Fibroblast of skin of back (primary cell): ENCODE results near the gene RAB11FIP4.
A peak's percentile ranks its signal among the peaks of the same experiment; 100 is the strongest.

Experiments used
- DNase-seq: peaks from one replicate; pipeline ENCODE4 v3.0.0-alpha.2; 2013

Gene RAB11FIP4

DNA sequence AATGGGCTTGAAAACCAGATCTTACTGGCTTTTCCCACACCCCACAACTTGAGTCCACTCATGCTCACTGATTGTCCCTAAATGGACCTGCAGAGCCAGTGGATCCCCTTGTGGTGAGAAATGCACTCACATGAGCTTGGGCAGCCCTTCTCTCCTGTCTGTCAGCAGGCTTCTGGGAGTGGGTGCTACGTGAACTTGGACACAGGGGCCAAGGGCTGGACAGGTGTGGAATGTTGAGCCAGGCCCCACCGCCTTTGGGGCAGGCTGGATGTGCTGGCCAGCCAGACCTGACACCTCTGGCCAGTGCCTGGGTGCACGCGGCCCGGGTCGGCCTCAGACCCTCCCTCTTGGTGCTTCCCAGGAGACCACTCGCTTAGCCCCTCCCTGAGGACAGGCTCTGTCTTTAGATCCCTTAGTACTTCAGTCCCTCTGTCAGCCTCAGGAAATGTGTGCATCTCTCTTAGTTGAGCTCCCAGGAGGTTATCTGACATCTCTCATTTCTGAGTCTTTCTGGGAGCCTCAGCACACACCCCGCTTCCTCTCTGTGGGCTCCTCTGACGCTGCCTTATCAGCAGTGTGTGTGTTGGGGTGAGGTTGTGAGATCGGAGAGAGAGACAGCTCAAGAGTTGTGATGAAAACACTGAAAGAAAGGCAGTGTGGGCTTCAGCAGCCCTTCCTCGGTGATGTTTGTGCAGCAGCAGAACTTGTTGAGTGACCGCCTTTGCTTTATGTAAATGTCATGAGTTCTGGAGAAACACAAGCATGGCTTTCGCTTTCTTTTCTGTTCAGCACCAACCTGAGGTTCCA is 117.0 kb downstream of the RAB11FIP4 start:
- no peak for DNase-seq

DNA sequence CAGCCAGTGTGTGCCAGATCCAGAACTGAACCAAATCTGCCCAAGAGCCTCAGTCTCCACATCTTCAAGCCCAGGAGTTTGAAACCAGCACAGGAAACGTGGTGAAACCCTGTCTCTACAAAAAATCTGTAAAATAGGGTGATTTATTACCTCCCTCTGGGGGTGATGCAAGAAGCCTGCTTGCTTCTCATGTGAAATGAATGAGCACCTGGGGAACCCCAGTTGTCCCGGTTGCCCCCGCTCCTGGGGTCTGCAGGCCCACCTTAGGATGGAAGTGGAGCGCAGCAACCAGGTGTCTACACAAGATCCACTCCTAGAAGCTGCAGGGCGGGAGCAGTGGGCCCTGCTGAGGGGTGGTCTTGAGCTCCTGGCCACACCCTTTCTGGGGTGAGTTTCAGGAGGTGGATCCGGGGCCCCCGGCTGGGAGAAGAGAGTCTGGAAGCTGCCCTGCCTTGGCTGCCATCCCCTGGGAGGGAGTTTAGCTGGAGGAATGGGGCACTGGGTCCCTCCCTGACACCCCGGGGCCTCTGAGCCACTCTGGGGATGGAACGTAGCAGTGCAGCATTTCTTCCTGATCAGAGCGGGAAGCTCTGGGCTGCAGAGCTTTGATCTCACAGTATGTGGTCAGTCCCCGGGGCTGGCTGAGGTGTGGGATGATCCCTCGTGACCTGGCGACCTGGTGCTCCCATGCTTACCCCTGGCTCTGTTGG is 117.8 kb downstream of the RAB11FIP4 start:
- DNase-seq, result no peak

DNA sequence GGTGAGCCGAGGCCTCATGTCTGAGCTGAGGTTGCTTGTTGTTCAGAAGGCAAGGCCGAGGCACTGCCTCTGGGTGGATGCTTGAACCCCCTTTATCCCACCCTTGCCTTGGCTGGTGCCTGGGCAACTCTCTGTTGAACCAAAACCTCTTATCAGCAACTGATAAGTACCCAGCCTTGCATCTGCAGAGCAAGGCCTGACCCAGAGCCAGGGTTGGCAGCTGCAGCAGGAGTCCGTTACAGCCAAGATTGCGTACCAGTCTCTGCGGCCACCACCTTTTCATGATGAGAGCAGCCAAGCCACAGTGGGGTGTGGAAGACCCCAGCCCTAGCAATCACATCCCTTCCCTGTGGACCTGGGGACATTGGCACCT is 118.3 kb downstream of the RAB11FIP4 start:
- no peak for DNase-seq

DNA sequence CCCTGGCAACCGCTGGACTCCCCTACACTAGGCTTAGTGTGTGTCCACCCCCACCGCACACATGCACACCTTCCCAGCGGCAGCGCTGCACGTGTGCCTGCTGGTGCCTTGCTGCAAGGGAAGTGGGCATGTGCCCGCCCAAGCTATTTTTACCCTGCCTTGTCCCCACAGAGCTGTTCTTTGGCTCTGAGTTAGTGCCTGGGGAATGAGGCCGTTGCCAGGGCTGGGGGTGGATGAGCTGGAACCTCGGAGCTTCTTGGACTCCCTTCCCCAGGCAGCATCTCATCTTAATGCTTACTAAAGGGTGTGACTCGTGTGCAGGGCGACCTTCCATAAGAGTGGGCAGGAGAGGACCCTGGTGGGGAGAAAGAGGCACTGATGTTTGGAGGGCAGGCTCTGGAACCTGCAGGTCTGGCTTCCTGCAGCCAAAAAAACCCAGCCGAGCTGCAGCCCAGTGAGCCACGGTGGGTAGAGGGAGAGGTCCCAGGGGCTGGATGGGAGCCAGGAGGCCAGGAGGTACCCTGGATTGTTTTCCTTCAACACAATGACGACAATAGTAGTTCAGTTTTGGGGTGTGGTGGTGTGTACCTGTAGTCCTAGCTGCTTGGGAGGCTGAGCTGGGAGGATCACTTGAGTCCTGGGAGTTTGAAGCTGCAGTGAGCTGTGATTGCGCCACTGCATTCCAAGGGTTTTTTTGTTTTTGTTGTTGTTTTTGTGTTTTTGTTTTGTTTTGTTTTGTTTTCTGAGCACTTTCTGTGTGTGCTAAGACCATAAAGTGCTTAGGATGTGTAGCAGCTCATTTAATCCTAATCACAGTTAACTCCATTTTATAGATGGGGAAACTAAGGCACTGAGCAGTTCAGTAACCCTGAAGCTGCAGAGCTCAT is 119.1 kb downstream of the RAB11FIP4 start:
- DNase-seq, result peak; percentile 21

DNA sequence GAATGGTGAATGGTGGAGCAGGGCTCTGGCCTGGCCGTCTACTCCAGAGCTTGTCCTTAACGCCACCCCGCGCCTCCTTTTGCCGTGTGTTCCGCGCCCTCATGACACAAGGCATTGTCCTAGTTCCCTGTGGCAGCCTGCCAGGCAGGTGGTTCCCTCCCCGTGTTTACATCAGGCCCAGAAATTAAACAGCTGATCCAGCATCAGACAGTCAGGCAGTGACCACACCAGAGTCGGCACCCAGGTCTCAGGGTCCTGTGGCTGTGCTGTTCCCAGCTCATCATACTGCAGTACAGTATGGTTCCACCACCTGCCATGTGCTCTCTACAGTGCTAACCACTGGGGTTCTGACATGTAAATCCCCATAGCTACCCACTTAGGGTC is 119.7 kb downstream of the RAB11FIP4 start:
- no peak for DNase-seq

DNA sequence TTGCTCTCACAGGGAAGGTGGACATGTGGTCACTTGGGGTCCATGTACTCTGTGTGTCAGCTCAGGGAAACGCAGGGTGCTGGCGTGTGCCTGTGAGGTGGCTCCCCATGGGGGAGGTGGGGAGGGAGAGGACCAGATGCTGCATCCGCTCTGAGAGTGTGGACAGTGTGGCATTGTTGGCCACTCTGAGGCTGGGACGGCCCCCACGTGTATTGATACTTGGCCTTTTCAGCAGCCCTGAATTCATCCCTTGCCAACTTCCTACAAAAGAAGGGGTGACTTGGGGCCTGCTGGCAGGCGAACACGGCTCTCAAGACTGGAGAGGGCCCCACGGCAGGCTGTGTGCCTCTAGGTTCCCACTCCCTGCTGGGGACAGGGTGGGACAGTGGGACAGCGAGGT is 120.1 kb downstream of the RAB11FIP4 start:
- no peak for DNase-seq

DNA sequence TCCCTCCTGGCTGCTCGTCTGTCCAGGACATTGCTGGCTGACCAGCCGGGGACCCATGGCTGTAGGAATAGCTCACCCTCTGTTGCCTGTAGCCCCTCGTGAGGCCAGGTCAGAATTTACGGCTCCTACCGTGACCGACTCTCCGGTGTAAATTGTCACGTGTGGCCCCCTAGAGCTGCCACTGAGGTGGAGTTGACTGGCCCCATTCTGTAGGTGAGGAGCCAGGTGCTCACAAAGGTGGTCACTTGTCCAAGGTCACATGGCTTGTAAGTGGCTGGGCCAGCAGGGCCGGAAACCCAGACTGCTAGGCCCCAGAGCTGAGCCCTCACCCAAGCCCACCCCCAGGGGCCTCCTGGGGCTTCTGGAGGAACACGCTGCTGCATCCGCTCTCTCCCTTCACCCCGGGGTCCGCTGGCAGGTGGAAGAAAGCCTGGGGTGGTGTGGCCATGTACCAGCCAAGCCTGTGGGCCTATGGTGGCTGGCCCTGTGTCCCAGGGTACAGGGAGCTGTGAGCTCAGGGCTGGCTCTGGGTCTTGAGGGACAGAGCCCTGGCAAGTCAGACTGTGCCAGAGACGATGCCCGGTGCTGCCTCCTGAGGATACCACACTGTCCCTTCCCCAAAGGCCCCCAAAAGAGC is 120.7 kb downstream of the RAB11FIP4 start:
- DNase-seq, result no peak

DNA sequence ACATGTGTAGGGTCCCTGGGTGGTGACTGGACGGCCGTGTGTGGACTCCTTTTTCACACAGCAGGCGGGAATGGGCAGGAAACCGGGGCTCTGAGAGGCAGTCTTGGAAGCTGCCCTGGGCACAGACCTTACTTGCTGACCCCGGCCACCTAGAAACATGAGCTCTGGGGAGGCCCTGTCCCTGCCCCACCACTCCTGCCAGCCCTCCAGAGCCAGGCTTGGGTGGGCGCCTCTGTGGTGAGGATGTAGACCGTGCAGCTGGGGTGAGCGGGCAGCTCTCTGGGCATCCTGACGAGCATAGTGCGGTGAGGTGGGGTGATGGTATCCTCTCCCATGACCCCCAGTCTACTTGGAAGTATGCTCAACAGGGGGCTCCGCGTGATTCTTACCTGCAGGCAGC is 121.3 kb downstream of the RAB11FIP4 start:
- DNase-seq, result no peak

DNA sequence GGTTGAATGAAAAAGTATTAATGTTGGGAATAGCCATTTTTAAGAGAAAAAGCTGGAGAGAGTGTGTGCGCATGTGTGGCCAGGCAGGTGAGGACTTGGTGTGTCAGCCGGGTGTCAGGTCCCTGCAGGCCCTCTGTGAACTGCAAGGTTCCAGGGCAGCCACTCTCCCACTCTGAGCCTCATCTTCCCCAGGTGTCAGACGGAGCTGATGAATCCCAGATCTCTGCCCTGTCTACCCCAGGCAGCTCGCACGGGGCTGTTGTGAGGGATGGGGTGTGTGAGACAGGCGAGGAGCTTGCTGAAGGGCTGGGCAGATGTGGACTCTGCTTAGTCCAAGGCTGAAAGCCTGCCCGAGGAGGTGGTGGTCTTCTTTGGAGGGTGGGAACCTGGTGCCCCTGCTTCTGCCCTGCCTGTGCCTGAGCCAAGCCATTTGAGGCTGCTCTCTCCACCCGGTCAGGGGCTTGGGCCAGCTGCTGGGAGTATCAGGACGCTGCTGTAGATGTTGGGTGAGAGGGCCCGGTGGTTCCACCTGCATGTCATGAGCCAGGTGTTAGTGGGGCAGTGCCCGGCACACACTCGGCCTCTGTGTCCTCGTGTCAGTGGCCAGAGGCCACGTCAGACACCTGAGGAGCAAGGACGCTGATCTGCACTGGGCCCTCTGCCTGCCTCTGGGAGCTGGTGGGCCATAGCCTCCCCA is 122.4 kb downstream of the RAB11FIP4 start:
- no peak for DNase-seq

DNA sequence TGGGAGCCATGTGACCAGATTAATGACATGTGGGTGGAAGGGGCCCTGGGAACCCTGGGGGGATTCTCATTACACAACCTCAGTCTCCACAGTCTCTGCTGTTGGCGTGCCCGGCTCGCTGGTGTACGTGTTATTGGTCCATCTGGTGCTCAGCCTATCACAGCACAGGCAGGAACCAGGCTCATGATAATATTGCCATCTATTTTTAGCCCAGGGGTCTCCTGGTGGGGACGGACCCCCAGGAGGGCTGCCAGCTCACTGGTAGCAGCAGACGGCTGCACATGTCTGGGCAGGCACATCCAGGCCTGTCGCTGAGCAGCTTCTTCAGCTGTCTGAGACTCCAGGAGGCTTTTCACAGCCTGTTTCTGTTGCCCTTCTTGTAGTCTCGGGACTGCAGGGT is 123.8 kb downstream of the RAB11FIP4 start:
- DNase-seq, result no peak

DNA sequence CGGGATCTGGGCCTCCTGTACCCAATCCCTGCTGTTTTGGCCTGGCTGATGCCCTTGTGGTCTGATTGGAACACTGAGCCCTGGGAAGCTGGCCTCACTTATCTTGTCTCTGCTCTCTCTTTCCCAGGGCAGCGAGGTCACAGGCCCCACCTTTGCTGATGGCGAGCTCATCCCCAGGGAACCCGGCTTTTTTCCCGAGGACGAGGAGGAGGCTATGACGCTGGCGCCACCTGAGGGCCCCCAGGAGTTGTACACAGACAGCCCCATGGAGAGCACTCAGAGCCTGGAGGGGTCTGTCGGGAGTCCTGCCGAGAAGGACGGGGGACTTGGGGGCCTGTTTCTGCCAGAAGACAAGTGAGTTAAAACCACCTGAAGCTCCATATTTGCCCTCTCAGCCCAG is 126.0 kb downstream of the RAB11FIP4 start:
- no peak for DNase-seq

DNA sequence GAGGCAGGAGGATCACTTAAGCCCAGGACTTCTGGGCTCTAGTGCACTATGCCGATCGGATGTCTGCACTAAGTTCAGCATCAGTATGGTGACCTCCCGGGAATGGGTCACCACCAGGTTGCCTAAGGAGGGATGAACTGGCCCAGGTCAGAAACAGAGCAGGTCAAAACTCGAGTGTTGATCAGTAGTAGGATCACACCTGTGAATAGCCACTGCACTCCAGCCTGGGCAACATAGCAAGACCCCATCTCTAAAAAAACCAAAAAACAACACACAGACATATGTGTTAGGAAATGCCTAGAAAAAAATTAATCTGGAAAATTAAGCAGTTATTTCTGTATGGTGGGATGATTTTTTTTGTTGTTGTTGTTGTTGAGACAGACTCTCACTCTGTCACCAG is 127.0 kb downstream of the RAB11FIP4 start:
- no peak for DNase-seq

DNA sequence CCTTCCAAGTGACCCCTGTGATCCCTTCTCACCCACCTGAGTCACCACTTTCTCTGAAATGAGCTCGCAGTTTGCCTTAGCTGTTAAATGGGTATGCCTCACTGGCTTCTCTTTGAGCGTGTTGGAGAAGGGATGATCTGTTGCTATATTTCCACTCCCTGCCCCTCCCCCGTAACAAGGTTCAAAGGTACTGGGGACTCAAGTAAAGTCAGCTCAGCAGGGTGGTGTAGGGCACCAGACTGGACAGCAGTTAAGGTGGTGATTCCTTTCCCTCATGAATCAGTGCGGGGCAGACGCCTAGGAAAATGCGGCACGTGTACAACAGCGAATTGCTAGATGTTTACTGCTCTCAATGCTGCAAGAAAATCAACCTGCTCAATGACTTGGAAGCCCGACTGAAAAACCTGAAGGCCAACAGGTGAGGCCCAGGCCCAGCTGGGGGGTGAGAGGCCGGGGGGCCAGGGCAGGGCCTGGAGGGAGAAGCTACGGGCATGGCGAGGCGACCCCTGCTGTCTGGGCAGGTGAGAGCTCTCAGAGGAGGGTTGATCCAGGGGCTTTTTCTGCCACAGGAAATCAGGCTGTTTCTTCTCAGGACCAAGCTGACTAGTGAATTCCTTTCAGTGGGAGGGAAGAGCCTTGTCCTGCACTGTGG is 130.3 kb downstream of the RAB11FIP4 start:
- no peak for DNase-seq

DNA sequence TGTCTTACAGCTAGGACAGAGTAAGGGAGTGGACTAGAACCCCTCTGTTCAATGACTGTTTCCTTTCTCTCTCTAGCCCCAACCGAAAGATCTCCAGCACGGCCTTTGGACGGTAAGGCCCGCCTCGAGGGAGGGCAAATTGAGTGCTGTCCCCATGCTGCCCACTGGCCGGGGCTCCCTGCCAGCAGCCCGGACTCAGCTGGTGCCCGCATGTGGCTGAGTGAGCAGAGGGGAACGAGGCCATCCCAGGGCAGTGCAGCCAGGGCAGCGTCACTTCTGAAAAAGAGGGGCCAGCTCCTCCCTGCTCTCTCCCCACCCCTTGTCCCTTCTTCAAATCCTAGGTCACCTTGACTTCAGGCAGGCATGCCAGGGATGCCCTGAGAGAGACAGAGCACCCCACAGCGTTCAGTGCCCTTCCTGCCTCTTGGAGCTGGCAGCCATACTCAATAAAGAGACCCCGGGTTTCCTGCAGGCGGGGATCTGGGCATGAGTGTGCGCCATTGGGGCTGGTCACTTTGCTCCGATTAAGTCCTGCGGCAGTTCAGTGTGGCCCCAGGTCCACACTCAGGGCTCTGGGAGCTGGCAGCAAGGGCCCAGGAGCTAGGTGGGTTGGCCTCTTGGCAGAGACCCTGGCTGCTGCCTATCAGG is 130.9 kb downstream of the RAB11FIP4 start:
- no peak for DNase-seq

DNA sequence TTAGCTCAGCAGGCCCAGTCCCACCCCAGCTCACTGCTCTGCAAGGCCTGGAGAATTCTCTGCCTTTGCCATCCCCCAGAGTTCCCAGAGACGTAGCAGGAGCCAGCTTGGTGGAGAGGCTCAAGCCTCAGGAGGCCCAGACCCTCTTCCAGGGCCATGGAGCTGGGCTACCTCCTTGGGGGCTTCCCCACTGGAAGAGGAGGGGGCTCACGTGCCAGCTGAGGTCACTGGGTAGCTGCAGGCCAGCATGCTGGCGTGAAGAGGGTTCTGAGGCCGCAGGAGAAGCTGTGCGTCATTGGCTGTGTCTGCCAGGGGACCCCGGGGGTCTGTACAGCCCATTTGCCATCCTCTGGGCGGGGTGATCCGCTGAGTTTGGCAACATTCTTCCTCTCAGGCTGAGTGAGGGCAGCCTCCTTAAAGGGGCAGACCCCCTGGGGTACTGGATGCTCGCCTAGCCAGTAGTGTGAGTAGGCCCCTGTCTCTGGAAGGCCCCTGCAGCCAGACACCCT is 131.6 kb downstream of the RAB11FIP4 start:
- DNase-seq, result no peak

DNA sequence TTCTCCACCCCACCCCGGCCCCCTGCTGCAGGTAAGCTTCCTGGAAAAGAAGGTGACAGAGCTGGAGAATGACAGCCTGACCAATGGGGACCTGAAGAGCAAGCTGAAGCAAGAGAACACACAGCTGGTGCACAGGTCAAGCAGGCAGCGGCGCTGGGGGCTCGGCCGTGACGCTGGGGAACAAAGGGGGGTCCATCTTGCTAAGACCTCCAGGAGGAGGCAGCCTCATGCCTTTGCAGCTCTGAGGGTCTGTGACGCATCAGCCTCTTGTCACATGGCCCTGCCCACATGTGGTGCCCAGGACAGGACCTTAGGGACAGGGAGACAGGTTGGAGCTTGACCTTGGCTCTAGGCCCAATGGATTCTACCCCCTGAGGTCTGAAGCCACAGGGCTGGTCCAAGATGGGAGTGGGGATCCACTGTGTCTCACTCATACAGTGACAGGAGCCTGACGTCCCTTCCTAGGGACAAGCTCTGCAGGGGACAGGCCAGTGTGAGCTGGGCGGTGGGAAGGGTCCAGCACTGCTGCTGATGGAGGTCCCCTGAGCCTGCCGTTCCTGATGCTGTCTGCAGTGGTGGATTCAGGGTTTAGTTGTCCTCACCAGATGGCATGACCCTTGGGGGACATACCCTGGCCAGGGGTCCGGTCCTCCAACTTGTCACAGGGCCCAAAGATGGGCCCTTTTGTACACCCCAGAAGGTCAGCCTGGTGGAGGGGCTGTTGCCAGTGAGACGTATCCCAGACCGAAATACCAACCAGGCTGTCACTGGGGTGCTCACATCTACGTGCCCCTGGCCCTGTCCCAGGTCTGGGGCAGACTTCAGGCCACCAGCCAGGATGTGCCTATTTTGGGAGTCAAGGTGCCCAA is 132.6 kb downstream of the RAB11FIP4 start:
- no peak for DNase-seq

DNA sequence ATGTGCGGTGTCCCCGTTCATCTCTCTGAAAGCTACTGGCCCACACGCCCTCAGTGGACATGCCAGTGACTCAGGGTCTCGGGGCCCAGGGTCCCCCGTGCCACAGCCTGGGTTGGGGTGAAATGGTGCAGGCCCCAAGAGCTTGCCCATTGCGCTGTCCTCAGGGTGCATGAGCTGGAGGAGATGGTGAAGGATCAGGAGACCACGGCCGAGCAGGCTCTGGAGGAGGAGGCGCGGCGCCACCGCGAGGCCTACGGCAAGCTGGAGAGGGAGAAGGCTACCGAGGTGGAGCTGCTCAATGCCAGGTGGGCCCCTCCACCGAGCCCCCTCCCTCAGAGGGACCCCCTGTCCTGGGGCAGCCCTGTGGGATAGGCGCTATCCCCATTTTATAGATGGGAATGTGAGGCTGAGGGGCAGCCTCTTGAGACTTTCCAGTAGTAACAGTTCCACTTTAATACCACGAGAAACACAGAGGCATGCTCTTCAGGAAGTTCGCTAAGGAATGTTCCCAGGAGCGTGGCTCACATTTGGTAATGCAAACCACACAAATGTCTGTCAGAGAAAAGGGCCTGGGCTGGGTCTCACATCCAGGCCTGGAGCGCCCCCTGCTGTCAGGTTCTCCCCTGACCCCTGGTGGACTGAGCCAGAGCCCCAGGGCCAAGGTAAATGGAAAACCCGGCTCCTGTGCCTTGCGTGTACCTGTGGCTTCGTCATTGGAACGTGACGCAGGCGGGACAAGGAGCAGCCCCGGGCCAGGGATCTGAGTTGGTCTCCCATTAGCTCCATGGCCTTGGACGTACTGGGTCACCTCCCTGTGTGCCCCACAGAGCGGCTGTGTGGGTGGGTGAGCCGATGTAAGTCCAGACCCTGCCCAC is 133.7 kb downstream of the RAB11FIP4 start:
- DNase-seq, result peak; percentile 92

DNA sequence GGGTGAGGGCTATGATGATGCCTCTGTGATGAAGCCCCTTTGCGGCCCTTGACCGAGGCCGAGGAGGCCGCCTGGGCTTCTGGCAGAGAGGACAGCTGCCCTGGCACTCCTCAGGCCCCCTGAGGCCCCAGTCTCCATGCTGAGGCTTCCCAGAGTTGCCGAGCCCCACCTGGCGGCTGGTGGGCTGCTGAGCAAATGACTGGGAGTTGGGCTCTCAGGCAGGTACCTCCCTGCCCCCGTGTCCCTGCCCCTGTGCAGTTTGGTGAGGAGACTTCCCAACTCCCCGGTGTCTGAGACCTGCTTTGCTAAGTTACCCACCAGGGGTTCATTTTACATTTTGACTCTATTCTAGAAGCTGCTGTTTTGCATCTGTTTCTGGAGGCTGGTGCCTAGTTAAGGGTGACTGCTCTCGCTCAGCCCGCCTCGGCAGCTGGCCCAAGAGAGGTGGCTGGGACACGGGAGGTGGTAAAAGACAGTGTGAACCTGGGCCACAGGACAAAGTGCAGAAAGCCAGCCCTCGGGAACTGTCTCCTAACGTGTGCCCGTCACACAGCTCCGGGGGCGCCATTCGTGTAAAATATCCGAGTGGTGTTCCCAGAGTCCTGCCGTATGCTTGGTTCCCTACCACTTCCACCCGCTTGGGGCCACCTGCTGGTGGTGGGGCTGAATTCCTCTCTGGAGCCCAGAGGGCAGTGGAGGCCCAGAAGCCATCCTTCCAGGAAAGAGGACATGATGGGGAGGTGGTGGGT is 134.5 kb downstream of the RAB11FIP4 start:
- peak; percentile 32 for DNase-seq
